HG02623 (cell line): ENCODE data around the gene E2F8.

Experiments
- ATAC-seq: cut with Tn5 transposase; IDR thresholded peaks from one replicate; pipeline ENCODE4 v1.9.1; 2021; ENCODE audit warnings: moderate library complexity; ENCODE audit not compliant: unreplicated experiment

Gene E2F8

DNA sequence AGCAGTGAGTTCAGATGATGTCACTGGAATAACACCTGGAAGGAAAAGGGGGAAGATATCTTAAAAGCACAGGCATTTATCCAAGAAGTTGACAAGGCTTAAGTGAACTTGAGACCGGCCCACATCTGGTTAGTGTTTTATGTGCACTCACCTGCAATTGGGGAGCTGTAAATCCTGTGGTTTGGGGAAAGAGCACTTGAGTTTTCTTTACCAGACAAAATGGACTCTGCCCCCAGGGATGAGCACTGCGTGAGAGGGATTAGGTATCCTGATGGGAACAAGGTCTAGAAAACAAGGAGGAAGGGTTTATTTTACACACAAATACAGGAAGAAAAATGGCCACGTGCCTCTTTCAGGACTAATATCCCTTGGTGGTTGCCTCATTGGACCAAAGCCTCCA, 15.2 kb downstream of the E2F8 start:
- no peak for ATAC-seq

DNA sequence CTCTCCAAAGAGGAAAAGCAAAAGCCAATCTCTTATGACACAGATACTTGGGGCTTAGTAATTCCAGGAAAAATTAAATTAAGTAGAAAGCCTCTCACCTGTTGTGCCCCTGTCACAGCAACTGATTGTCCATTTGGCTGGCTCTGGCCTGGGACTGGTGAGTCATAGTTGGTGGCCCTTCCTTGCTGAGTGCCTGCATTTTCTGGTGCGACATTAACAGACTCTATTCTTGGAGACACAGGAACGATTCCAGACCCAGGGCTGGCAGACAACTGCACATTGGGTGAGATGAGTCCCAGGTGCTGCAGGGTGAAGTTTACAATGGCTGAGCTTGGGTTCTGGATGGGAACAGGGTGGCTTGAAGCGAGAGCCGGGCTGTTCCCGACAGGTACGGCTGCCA, 15.6 kb downstream of the E2F8 start:
- no peak for ATAC-seq

DNA sequence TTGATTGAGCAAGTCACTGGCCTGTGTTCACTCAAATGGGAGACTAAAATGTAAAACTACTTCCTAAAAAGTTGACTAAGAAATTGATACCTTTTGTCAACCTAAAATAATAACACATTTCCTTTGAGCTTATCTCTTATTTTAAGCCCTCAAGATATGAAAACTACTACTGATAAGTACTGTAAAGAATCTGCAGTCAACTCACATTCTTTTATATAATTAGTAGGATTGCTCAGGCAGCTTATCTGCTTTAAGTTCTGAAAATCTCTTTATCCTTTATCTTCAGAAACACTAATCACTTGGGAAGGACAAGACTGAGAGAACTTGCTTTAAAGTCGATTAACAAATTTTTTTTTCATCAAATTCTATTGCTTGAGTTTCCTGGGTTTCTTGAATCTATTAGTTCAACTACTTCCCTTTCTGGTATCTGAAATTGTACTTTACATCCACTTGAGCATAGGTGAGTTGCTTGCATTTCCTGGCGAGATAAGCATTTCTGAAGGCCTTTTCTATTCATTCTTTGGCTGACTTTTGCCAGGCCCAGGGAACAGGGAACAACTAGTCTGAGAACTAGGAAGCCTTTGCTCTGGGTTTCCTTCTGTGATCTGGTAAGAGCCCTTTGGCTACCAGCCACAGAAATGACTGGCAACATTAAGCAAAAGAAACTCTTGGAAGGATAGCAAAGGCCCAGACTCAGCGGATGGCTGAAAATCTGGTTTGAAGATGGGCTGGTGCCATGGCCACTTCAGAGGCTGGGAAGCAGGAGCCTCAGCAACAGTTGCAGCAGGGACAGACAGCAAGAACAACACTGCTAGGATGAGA, 19.6 kb downstream of the E2F8 start:
- no peak for ATAC-seq

DNA sequence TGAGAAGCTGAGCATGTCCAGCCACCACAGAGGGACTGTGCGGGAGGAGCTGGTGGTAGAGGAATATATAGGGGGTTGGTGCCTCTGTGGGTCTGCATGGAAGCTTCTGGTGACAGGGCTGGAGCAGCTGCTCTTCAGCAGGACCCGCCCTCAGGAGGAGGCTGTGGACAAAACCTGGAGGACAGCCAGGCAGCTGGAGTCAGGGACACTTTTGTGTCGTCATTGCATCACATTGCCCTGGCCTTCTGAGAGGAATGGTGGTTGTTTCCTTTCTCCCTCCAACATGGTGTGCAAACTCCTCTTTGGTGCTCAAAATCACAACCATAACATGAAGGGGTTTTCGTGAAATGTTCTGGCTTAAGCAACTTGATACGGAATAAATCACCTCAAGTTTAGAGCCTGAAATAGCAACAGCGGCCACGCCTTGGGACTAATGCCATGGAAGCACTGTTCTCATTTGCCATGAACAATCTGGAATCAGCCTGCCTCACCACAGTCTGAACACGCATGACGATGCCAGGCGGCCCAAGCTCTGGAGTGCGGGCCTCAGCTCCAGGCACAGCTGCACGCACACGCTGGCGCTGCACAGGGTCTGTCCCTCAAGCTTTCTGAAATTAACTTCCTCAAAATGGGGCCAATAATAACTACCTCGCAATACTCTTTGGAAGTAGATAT, 21.8 kb downstream of the E2F8 start:
- no peak for ATAC-seq

DNA sequence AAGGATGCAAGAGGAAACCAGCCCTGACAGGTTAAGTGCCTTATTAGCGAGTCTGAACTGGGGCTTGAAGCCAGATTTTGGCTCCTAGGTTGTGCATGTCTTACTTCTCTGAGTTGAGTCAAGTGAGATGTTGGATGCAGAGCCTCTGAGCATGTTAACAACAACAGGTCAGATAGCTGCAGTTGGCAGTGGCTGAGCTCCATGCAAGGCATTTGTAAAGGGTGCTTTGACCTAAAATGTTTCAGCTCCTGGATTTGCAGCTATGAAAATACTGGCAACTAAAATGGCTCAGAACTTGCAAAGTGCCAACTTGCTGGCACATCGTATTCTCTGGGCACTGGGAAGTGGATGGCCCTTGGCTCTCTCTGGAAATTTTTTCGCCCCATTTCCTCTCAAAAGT, 22.5 kb downstream of the E2F8 start:
- no peak for ATAC-seq

DNA sequence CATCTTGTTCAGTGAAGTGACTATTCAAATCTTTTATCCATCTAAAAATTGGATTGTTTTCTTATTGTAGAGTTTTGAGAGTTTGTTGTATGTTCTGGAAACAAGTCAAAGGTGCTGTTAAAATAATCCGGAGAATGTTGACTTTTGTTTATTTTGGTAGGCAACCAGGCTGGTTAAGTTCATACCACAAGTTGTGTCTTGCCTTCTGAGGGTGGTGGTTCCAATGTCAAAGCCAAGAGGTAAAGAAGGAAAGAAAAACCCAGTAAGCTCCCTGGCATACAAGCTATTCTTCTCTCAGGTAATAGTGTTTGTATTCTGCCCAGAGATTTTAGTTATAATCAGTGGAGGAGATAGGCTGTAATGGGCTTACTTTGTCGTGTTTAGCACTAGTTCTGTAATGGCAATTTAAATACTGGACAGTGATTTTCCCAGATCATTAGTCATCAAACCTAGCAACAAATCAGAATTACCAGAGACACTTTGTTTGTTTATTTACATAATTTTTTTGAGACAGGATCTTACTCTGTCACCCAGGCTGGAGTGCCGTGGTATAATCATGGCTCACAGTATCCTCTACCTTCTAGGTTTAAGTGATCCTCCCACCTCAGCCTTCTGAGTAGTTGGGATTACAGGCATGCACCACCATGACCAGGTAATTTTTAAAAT, 23.9 kb downstream of the E2F8 start:
- ATAC-seq, result no peak

DNA sequence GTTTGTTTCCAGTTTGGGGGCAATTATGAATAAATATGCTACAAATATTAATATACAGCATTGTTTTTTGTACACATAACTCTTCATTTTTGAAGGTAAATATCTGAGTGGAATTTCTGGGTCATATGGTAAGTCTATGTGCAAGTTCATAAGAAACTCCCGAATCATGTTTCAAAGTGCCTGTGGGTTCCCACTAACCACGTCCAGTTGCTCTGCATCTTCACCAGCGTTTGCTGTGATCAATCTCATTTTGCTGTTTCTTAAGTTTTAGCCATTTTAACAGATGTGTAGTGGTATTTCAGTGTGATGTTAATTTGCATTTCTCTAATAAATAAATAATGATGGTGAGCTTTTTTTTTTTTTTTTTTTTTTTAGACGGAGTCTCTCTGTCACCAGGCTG, 24.7 kb downstream of the E2F8 start:
- no peak for ATAC-seq

DNA sequence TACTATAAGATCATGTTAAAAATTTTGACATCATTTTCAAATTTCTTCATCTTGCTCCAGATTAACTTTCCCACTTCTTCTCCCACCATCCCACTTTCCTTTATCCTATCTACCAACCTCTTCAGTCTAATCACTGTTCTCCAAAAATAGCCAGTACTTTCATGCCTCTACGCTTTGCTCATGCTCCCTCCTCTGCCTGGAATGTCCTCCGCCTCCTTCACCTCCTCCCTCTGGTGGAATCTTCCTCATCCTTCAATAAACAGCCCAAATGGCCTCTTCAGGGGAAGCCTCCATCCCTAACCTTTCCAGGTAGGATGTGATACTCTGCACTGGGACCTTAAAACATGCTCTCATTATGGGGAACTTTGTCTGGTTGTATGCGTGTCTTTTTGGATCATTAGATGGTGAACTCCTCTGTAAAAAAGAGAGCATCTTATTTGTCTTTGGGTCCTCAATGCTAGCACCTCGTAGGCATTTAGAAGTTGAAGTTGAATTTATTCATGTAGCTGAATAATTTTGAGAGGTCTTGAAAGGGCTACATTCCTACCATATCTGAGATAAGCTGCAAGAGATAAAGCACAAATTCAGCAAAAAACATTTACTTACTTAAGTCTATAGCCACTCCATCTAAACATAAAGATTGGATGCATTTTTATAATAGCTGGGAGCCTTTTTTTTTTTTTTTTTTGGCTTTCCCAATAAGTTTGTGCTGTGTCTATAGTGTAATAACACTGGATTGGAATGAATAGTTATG, 31.0 kb downstream of the E2F8 start:
- no peak for ATAC-seq

DNA sequence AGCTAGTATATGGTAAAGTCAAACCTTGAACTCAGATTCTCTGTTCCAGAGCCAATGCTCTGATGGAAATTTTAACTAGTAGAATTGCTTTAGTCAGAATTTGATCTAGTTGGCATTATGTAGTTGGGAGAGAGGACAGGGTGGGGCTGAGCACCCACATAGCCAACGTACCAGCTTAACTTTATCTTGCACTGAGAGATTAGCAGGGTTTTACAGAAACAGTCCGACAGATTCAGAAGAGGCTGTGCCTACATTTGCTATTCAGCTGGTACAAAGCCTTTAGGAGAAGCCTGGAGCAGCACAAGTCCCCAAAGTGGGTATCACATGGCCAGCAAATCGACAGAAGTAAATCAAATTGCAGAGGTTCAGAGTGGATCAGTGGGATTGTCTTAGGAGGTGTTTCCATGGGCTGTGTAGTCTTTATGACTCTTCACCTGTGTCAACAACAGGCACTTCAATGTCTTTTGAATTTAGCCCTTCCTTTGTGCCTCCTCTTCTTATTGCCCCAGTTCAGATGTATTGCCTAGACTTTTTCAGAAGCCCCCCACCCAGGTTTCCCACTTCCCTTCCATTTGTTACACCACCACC, 31.7 kb downstream of the E2F8 start:
- ATAC-seq, result no peak

DNA sequence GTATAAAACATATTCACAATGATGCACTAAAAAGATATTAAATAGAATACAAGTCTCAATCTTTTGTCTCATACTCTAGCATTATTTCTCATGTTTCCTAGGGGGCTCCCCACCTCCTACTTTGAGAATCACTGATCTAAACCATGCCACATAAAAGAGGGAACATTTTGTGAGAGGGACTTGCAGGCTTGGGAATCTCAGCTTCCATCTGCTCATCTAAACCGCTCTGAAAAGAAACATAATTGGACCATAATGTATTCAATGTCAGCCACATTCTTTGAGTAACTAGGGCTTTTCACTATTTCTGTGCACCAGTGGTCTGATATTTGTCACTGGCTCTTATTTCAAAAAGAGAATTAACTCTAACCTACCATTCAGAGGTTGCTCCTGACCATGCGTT, 32.6 kb downstream of the E2F8 start:
- ATAC-seq, result no peak

DNA sequence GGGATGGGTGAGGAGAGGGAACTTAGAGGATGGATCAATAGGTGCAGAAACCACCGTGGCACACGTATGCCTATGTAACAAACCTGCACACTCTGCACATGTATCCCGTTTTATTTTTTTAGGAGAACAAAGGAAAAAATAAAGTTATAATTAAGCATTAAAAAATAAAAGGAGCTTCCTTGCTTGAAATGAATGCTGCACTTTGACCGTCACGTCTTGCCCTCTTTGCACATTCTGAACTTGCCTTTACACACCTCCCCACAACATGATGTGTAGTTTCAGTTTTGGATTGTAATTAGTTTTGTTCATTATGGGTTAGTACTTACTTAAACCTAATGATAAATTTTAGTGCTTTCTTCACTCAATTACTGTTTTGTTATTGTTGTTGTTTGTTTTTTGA, 35.9 kb downstream of the E2F8 start:
- no peak for ATAC-seq

DNA sequence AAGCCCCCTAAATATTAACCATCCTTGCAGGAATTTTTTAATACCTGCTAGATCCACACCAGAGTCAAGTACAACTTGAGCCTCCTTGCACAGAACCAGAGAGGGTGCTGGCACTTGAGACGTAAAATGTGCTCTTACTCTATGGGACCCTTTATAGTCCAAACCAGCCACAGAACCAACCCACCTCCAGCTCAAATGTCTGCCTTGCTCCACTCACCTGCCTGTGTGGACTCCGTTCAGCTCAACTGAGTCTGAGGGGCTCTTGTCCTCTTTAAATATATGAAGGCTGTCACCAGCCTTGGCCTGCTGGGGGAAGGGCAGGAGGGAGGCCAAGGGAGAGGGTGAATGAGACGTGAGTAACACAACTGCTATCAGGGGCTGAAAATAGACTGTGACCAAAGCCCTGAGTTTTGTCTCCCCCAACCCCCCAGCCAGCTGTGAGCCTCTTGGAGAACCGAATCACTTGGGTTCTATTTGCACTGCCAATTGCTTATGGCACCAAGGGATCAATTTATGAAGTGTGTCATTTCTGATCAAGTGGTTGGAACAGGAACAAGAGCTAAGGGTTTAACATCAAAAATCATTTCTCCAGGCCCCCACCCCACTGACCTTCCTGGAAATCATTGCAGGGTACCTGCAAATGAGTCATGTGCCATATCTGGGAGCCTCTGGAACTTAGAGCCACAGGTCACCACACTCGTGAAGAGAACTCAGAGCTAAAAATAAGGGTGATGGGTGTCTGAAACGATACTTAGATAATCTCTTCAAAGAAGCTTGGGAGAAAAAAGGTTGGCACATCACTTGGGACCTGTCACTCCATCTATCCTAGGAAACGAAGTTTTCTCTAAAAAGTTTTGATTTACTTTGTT, 38.8 kb downstream of the E2F8 start, which contains the start of gene CSRP3:
TSS of gene CSRP3 (minus strand) at position 247 of the 869 bp plus-strand sequence. CDS start 9,535 bp downstream, outside the sequence.
- ATAC-seq, result no peak

DNA sequence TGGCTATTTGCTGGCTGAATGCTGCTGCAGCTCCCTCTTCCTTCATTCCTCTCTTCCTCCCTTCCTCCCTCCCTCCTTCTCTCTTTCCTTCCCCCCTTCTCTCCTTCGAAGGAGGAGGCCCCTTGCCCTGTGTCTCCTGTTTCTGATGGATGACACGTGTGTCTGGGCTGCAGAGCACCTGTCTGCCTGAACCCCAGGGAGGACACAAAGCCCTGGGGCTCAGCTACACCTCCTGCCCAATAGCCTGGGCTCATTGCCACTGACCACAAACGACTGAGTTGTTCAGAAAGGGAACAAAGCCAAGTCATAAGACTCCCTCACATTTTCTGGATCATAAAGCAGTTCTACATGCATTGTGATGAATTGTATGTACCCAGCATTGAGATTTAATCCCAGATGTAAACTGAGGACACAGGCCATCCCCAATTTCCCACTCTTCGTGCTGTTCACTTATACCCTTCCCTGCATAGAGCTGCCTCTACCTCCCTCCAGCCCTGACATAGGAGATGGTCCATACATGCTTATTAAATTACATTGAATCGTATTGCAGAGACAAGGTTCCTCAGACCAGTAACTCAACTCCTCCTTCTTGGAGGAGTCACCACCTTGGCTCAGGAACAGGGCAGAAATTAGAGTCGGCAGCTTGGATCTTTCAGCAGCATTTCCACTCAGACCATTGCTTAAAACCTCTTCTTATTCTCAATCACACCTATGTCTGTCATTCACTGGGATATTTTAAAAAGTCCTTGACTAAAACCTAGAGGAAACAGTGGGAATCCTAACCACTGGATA, 40.1 kb downstream of the E2F8 start:
- ATAC-seq, result no peak

DNA sequence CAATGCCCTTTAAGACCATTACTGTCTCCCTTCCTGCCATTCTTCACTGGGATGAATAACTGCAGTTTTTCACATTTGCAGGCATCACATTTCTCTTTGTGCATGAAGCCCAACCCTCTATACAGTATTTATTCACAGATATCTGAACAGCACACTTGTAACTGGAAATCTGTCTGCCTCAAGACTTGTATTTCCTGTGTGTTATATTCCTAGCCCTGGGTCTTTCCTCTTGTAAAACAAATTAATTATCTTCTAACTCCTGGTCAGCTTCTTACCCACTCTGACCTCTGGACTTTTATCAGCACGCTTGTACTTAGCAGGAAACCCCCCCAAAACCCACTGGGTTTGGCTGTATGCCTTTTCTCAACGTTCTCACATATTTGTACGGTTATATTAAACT, 41.0 kb downstream of the E2F8 start:
- no peak for ATAC-seq

DNA sequence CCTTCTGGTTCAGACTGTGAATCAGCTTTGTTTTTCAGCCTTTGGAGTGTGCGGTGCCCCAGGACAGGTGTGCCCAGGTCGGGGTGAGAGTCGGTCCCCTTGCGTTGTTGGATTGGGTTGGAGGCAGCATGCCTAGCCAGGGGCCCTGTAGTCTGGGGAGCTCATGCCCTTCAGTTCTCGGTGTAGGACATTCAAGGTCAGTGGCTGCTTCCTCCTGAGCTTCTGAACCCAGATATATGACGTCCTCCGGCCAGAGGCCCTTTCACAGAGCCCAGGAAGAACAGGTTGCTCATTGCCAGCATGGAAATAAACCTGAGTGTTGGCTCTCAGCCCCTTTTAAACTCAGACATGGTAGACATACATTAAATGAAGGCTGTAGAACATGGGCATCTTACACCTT, 41.7 kb downstream of the E2F8 start:
- ATAC-seq, result no peak

DNA sequence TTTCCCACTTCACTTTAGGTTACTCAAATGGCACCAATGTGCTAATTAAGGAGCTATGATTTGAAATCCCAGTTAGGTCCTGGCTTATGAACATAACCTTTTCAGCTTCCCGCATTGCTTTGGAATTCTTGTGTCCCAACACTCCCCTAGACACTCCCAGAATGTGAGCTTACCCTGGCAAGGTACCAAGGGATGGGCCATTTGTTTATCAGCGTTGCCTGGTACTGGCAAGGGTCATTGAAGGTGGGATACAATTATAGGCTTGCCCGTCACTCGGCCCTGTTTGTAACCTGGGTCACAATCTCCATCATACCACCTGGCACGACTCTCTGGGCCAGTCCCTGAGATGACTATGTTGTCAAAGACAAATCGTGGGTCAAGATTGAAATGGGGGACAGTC, 44.3 kb downstream of the E2F8 start:
- ATAC-seq, result no peak

DNA sequence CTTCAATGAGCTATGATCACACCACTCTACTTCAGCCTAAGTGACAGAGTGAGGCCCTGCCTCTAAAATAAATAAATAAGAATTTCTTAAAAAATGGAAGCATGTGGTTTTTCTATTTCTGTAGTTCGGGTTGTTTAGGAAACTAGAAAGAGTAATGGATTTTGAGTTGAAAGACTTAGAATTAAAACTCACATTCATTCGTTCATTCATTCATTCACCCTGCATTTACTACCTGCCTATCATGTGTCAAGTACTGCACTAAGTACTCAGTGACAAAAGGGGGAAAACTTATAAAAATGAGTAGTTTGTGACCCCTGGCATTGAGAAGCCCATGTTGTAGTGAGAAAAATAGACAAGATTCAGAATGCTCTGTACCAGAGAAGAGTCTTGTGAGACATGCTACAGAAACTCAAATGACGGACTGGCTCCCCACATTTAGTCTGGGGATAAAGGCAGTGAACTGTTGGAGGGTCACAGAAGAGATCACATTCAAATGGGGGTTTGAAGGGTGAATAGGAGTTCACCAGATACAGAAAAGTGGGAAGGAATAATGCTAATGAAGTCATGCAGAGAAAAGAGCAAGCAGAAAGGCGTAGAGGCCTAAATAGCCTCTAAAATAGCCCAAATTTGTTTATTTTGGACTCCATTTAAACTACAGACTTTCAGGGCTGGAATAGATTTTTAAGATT, 46.0 kb downstream of the E2F8 start:
- ATAC-seq, result no peak

DNA sequence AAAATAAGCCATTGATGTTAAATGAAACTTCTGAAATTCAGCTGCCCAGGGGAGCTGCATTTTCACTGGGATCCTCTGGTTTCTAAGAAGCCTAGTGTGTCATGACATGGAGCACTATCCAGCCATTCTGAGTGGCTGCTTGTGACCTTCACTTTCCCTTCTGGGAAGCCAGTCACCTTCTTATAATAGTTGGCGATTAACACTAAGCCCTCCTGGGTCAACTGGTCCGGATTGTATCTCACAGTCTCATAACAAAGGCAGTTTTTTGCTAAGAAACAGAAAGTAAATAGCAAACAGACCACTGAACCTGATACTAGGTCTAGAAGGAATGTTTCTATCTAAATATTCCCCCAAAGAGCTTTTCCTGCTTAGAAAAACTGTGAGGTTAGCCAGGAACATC, 46.8 kb downstream of the E2F8 start:
- no peak for ATAC-seq
